ENCODE measurements around the gene SLC22A1.
"Not testable (repeated sequence)": the region's sequence is repeated elsewhere in the genome, so short reads cannot be mapped to it uniquely, and the experiment has no call there.

GRCh38 chr6:160125105-160125504 is 3.5 kb downstream of the SLC22A1 start:
- TF ChIP-seq ATF3 (IDR thresholded peaks at IDR 0.05); CTCF (IDR thresholded peaks at IDR 0.05 in 2 of 3, conservative IDR thresholded peaks at IDR 0.05 in 1 of 3; ENCODE audit: borderline replicate concordance in 1 of 3, insufficient read depth in 1 of 3, low read depth in 2 of 3, low read length in 2 of 3); REST (IDR thresholded peaks at IDR 0.05; ENCODE audit: low read depth); SIN3A (IDR thresholded peaks at IDR 0.05; ENCODE audit: low read depth); POLR2A (IDR thresholded peaks at IDR 0.05; ENCODE audit: borderline replicate concordance, extremely low read depth, insufficient read depth, insufficient read length); EZH2 (IDR thresholded peaks at IDR 0.05): not testable (repeated sequence)
